Gastrocnemius medialis (tissue), 4 donors: Measurements from ENCODE around the gene CREB1.

Experiments used
- CTCF ChIP-seq, 5 experiments: fragments of 450-650 bp in 3 of 5; fragments of 200-600 bp in 2 of 5; sonication (generic) in 2 of 5; IDR thresholded peaks in 4 of 5; conservative IDR thresholded peaks in 1 of 5; 1 replicate in 4 of 5; 2 replicates in 1 of 5; pipeline ENCODE4 v1.5.1; 2016 to 2019; ENCODE audit warnings: antibody characterized with exemption in 5 of 5, mild to moderate bottlenecking in 3 of 5, moderate library complexity in 3 of 5
- POLR2A ChIP-seq, 2 donors: fragments of 450-650 bp; IDR thresholded peaks; one replicate each; pipeline ENCODE4 v1.6.1; 2017; ENCODE audit warnings: antibody characterized with exemption in 2 of 2, mild to moderate bottlenecking in 2 of 2, moderate library complexity in 2 of 2

- no peak for TF ChIP-seq CTCF (IDR thresholded peaks at IDR 0.05 in 4 of 5, conservative IDR thresholded peaks at IDR 0.05 in 1 of 5)
- no peak for TF ChIP-seq POLR2A (IDR thresholded peaks at IDR 0.05)
Measured at GRCh38 chr2:207525296-207525695, 4.5 kb upstream of the CREB1 start.
